Large intestine (tissue), 3 donors: Measurements from ENCODE around the gene NBR1. TPM values are rescaled to one million over a fixed set of nuclear protein-coding genes. Genes with fewer than 3 reads are reported as not detected.
A peak's percentile ranks its signal among the peaks of the same experiment; 100 is the strongest.
"Not testable (repeated sequence)": the region's sequence is repeated elsewhere in the genome, so short reads cannot be mapped to it uniquely, and the experiment has no call there.

Experiments used
- DNase-seq, 2 donors: peaks; one replicate each; pipeline versions ENCODE4 v3.0.0 to v3.0.0-alpha.2; 2013
- H3K27ac ChIP-seq: one replicate; pipeline ENCODE4 v1.5.1; 2013; ENCODE audit warnings: low read length
- H3K27me3 ChIP-seq: 2 replicates; pipeline ENCODE4 v1.6.1; 2013; ENCODE audit warnings: low read length; ENCODE audit not compliant: control insufficient read depth, insufficient read depth
- H3K36me3 ChIP-seq: 2 replicates; pipeline ENCODE4 v1.6.1; 2013; ENCODE audit warnings: low read length; ENCODE audit not compliant: control insufficient read depth, insufficient read depth
- H3K4me1 ChIP-seq: one replicate; pipeline ENCODE4 v1.6.1; 2013; ENCODE audit warnings: low read length; ENCODE audit not compliant: control insufficient read depth, insufficient read depth
- H3K4me3 ChIP-seq: one replicate; pipeline ENCODE4 v1.5.1; 2013; ENCODE audit warnings: low read length
- H3K9me3 ChIP-seq: one replicate; pipeline ENCODE4 v1.6.1; 2013; ENCODE audit warnings: mild to moderate bottlenecking, low read depth, low read length, moderate library complexity; ENCODE audit not compliant: control insufficient read depth
- WGBS: methylation state at CpG from one replicate; pipeline ENCODE4 v1.1.5; 2013; ENCODE audit warnings: low lambda C conversion rate; ENCODE audit not compliant: insufficient coverage; 5-methylcytosine and 5-hydroxymethylcytosine counted together
- polyA plus RNA-seq: library from polyadenylated mRNA; unstranded; fragments of 120-200 nt; gene quantifications from one replicate; pipeline ENCODE4 v1.2.1, GENCODE V29; 2013

The NBR1 gene
- polyA plus RNA-seq, 1 donor: 120 TPM

- DNase-seq, H3K4me1 ChIP-seq, H3K27ac ChIP-seq, H3K9me3 ChIP-seq, H3K4me3 ChIP-seq, H3K27me3 ChIP-seq: not testable (repeated sequence)
- WGBS: no CpG with 5 or more reads among the region's 5 CpGs
- peaks cover 64% of the 10 kb centered on the region for H3K36me3 ChIP-seq
Observed at GRCh38 chr17:43186656-43187055, 15.6 kb downstream of the NBR1 start.

DNA sequence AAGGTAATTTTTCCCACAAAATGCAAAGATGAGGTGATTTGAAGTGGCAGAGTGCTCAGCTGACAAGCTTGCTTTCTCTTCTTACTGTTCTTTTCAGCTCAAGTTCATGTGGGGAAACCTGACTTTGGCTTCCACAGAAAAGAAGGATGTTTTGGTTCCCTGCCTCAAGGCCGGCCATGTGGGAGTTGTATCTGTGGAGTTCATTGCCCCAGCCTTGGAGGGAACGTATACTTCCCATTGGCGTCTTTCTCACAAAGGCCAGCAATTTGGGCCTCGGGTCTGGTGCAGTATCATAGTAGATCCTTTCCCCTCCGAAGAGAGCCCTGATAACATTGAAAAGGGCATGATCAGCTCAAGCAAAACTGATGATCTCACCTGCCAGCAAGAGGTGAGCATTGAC lies 22.2 kb downstream of the NBR1 start:
- Histone ChIP-seq H3K9me3 (no peaks in the 10 kb centered on the region), H3K27ac (no peak overlapping the region), H3K27me3 (no peaks in the 10 kb centered on the region), H3K4me3 (no peak overlapping the region), H3K36me3 (peaks cover 84% of the 10 kb centered on the region), H3K4me1 (no peaks in the 10 kb centered on the region)
- WGBS: no CpG with 5 or more reads among the region's 5 CpGs
- no peak for DNase-seq

- Histone ChIP-seq H3K4me3 (no peak overlapping the region), H3K27ac (no peak overlapping the region), H3K36me3 (peaks cover 83% of the 10 kb centered on the region), H3K27me3 (no peaks in the 10 kb centered on the region), H3K9me3 (no peaks in the 10 kb centered on the region), H3K4me1 (peaks cover 4% of the 10 kb centered on the region)
- no CpG with 5 or more reads among the region's 2 CpGs for WGBS
- DNase-seq: no peak
Observed at GRCh38 chr17:43199633-43200032, 28.6 kb downstream of the NBR1 start.

GRCh38 chr17:43200127-43200526 lies 29.1 kb downstream of the NBR1 start:
- no peaks in the 10 kb centered on the region for H3K27me3 ChIP-seq
- WGBS: no CpG with 5 or more reads among the region's 4 CpGs
- H3K36me3 ChIP-seq: peaks cover 82% of the 10 kb centered on the region
- H3K27ac ChIP-seq: no peak overlapping the region
- no peaks in the 10 kb centered on the region for H3K9me3 ChIP-seq
- no peak overlapping the region for H3K4me3 ChIP-seq
- peaks cover 4% of the 10 kb centered on the region for H3K4me1 ChIP-seq
- no peak for DNase-seq

DNA sequence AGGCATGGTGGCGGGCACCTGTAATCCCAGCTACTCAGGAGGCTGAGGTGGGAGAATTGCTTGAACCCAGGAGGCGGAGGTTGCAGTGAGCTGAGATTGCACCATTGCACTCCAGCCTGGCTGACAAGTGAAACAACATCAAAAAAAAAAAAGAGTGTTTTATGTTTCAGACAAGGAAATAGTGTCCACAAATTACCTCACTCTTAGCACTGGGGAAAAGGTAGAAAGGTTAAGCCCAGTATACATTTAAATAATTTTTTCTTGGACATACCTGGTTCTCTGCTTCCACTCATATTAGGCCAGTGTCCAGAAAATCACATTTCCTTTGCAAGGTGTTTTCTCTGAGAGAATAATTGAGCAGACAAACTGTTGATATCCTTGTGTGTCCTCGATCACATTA lies 32.0 kb downstream of the NBR1 start:
- H3K27ac ChIP-seq: peak overlapping the region; percentile 65
- no CpG with 5 or more reads among the region's 3 CpGs for WGBS

GRCh38 chr17:43210576-43210975 lies 39.6 kb downstream of the NBR1 start:
- no peak for DNase-seq
- H3K4me1 ChIP-seq: peaks cover 27% of the 10 kb centered on the region
- H3K36me3 ChIP-seq: peaks cover 46% of the 10 kb centered on the region
- H3K27ac ChIP-seq: peak overlapping the region; percentile 90
- 65% methylated on average over 2 of the region's 3 CpGs for WGBS
- H3K4me3 ChIP-seq: no peak overlapping the region
- no peaks in the 10 kb centered on the region for H3K9me3 ChIP-seq
- no peaks in the 10 kb centered on the region for H3K27me3 ChIP-seq

More for the DNA sequence above, 32.0 kb downstream of the NBR1 start:
- not testable (repeated sequence) for H3K4me1 ChIP-seq, H3K27me3 ChIP-seq, H3K9me3 ChIP-seq, H3K4me3 ChIP-seq
- peak; percentile 25 to 54 for DNase-seq
- peaks cover 82% of the 10 kb centered on the region for H3K36me3 ChIP-seq

- H3K36me3 ChIP-seq: peaks cover 49% of the 10 kb centered on the region
- 24% methylated on average over 2 of the region's 2 CpGs for WGBS
Observed at GRCh38 chr17:43211123-43211479, 40.1 kb downstream of the NBR1 start.

GRCh38 chr17:43211480-43212402 lies 40.7 kb downstream of the NBR1 start, which contains the start of gene TMEM106A:
Gene TMEM106A (plus strand): TSS chr17:43211875. CDS start chr17:43213042, 1,167 bp downstream.
- DNase-seq: peak; percentile 80 to 90
- H3K27ac ChIP-seq: peak within 1 kb of the TSS; percentile 95
- peaks cover 38% of the 10 kb centered on the region for H3K4me1 ChIP-seq
- no peaks in the 10 kb centered on the region for H3K27me3 ChIP-seq
- H3K9me3 ChIP-seq: no peaks in the 10 kb centered on the region
- peak within 1 kb of the TSS; percentile 78 for H3K4me3 ChIP-seq
- no CpG with 5 or more reads among the region's 54 CpGs for WGBS
- peaks cover 51% of the 10 kb centered on the region for H3K36me3 ChIP-seq

More at GRCh38 chr17:43211123-43211479, 40.1 kb downstream of the NBR1 start:
- Histone ChIP-seq H3K4me3 (peak overlapping the region; percentile 78), H3K9me3 (no peaks in the 10 kb centered on the region), H3K27ac (peak overlapping the region; percentile 90), H3K4me1 (peaks cover 32% of the 10 kb centered on the region), H3K27me3 (no peaks in the 10 kb centered on the region)
- peak in 1 of 2 donors; percentile 22 for DNase-seq

GRCh38 chr17:43212641-43213490 lies 41.9 kb downstream of the NBR1 start:
- no CpG with 5 or more reads among the region's 7 CpGs for WGBS
- peak; percentile 52 to 77 for DNase-seq
- peaks cover 43% of the 10 kb centered on the region for H3K36me3 ChIP-seq

GRCh38 chr17:43213545-43213944 lies 42.5 kb downstream of the NBR1 start:
- whole genome bisulfite sequencing: no CpG with 5 or more reads among the region's 2 CpGs
- no peaks in the 10 kb centered on the region for H3K9me3 ChIP-seq
- peaks cover 54% of the 10 kb centered on the region for H3K4me1 ChIP-seq
- H3K36me3 ChIP-seq: peaks cover 42% of the 10 kb centered on the region
- H3K4me3 ChIP-seq: peak overlapping the region; percentile 78
- DNase-seq: no peak
- no peaks in the 10 kb centered on the region for H3K27me3 ChIP-seq
- peak overlapping the region; percentile 95 for H3K27ac ChIP-seq

More at GRCh38 chr17:43212641-43213490, 41.9 kb downstream of the NBR1 start:
- H3K27ac ChIP-seq: peak overlapping the region; percentile 95
- peak overlapping the region; percentile 78 for H3K4me3 ChIP-seq
- no peaks in the 10 kb centered on the region for H3K9me3 ChIP-seq
- peaks cover 49% of the 10 kb centered on the region for H3K4me1 ChIP-seq
- H3K27me3 ChIP-seq: no peaks in the 10 kb centered on the region
